Measurements from ENCODE around the gene NBAS. TPM values are rescaled to one million over a fixed set of nuclear protein-coding genes. Genes with fewer than 3 reads are reported as not detected.

The NBAS gene
- total RNA-seq, 1 donor from 2014 or later, result 29.7 TPM

DNA sequence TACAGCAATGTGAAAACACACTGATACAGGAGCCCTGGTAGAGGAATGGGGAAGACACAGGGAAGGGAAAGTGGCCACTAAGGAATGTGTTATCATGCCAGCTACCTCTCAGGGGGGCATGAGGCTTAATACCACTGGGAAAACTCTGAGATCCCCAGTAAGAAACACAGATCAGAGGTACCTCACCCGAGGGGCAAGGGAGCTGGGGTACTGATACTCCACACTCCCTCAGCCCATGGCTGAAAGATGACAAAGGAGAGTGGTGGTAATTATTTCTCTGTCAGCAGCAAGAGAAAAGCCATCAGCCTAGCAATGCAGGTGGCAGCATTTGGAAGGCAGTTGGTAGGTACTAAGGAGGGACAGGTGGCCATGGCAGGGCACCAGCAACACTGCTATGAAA lies 434.8 kb downstream of the NBAS start:
- no peak overlapping the region for H3K4me3 ChIP-seq
- no peaks in the 10 kb centered on the region for H3K36me3 ChIP-seq
- H3K9me3 ChIP-seq, result no peaks in the 10 kb centered on the region
- intact Hi-C loops (cut with DNase I), result no loop called here
- TF ChIP-seq POLR2A (IDR thresholded peaks at IDR 0.05), result no peak
- TF ChIP-seq POLR2AphosphoS5 (IDR thresholded peaks at IDR 0.05; ENCODE audit: insufficient read depth in 1 of 2, low read depth in 1 of 2), result no peak
- TF ChIP-seq, protein P1, sequence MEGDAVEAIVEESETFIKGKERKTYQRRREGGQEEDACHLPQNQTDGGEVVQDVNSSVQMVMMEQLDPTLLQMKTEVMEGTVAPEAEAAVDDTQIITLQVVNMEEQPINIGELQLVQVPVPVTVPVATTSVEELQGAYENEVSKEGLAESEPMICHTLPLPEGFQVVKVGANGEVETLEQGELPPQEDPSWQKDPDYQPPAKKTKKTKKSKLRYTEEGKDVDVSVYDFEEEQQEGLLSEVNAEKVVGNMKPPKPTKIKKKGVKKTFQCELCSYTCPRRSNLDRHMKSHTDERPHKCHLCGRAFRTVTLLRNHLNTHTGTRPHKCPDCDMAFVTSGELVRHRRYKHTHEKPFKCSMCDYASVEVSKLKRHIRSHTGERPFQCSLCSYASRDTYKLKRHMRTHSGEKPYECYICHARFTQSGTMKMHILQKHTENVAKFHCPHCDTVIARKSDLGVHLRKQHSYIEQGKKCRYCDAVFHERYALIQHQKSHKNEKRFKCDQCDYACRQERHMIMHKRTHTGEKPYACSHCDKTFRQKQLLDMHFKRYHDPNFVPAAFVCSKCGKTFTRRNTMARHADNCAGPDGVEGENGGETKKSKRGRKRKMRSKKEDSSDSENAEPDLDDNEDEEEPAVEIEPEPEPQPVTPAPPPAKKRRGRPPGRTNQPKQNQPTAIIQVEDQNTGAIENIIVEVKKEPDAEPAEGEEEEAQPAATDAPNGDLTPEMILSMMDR (IDR thresholded peaks at IDR 0.05), result no peak
- H3K27ac ChIP-seq, result no peak overlapping the region
- H3K4me1 ChIP-seq, result no peaks in the 10 kb centered on the region
- no peak for DNase-seq (ENCODE audit: extremely low spot score in 2 of 2)
- H3K27me3 ChIP-seq, result no peaks in the 10 kb centered on the region

DNA sequence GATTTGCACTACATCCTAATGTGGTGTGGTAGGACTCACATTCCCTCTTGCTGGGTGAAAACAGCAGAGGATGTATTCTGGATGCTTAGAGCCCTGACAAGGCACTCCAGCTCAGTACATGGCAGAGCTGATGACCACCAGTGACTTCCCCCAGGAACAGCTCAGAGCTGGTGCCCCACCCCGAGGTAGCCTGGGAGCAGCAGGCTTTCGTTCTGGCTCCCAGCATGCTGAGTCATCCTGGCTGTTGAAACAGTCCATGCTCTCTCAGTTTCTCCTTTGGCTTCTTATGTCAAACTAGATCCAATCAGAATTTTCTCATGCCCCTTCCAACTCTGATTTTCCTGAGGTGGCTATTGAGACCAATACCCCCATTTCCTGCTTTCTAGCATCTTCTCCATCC lies 438.2 kb downstream of the NBAS start:
- Histone ChIP-seq H3K36me3 (no peaks in the 10 kb centered on the region), H3K4me3 (no peak overlapping the region), H3K27ac (no peak overlapping the region), H3K27me3 (no peaks in the 10 kb centered on the region), H3K4me1 (no peaks in the 10 kb centered on the region), H3K9me3 (no peaks in the 10 kb centered on the region)
- intact Hi-C loops (cut with DNase I), result no loop called here
- TF ChIP-seq POLR2A (IDR thresholded peaks at IDR 0.05), result no peak
- no peak for TF ChIP-seq POLR2AphosphoS5 (IDR thresholded peaks at IDR 0.05; ENCODE audit: insufficient read depth in 1 of 2, low read depth in 1 of 2)
- TF ChIP-seq, protein P1 (IDR thresholded peaks at IDR 0.05), result no peak
- DNase-seq (ENCODE audit: extremely low spot score in 2 of 2), result no peak

GRCh38 chr2:15120631-15121030 lies 440.5 kb downstream of the NBAS start:
- no peak for DNase-seq (ENCODE audit: extremely low spot score in 2 of 2)
- intact Hi-C loops (cut with DNase I), result no loop called here
- TF ChIP-seq, protein P1 (IDR thresholded peaks at IDR 0.05), result no peak
- no peak for TF ChIP-seq POLR2A (IDR thresholded peaks at IDR 0.05)
- TF ChIP-seq POLR2AphosphoS5 (IDR thresholded peaks at IDR 0.05; ENCODE audit: insufficient read depth in 1 of 2, low read depth in 1 of 2), result no peak
- Histone ChIP-seq H3K4me1 (no peaks in the 10 kb centered on the region), H3K27ac (no peak overlapping the region), H3K36me3 (no peaks in the 10 kb centered on the region), H3K27me3 (no peaks in the 10 kb centered on the region), H3K9me3 (no peaks in the 10 kb centered on the region), H3K4me3 (no peak overlapping the region)

DNA sequence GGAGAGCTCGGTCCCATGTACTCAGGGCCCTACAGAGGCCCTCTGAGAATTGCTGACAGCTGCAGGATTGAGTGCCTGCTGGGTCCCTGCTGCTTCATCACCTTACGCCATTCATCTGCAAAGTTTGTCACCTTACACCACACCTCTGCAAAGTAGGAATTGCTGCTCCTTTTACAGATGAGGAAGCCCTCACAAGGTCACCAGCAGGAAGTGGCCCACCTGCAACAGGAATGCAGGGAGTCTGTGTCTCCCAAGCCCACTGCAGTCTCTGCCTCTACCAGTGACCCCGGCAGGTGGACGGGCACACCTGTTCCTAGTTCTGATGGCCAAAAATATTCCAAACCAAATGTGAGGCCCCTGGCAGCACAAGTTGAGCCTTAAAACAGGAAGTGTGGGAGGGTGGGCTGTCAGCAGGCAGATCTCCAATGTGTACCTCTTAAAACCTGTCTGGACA lies 441.4 kb downstream of the NBAS start:
- no peaks in the 10 kb centered on the region for H3K9me3 ChIP-seq
- no peak for DNase-seq (ENCODE audit: extremely low spot score in 2 of 2)
- H3K27ac ChIP-seq, result no peak overlapping the region
- H3K4me3 ChIP-seq, result no peak overlapping the region
- TF ChIP-seq, protein P1 (IDR thresholded peaks at IDR 0.05), result no peak
- TF ChIP-seq POLR2A (IDR thresholded peaks at IDR 0.05) (no peak), POLR2AphosphoS5 (IDR thresholded peaks at IDR 0.05; ENCODE audit: insufficient read depth in 1 of 2, low read depth in 1 of 2) (no peak)
- no peaks in the 10 kb centered on the region for H3K27me3 ChIP-seq
- H3K4me1 ChIP-seq, result no peaks in the 10 kb centered on the region
- H3K36me3 ChIP-seq, result no peaks in the 10 kb centered on the region
- intact Hi-C loops (cut with DNase I), result no loop called here

GRCh38 chr2:15117409-15118050 lies 443.6 kb downstream of the NBAS start:
- Histone ChIP-seq H3K4me3 (no peak overlapping the region), H3K27me3 (no peaks in the 10 kb centered on the region), H3K27ac (no peak overlapping the region), H3K36me3 (no peaks in the 10 kb centered on the region), H3K9me3 (peaks cover 3% of the 10 kb centered on the region), H3K4me1 (no peaks in the 10 kb centered on the region)
- intact Hi-C loops (cut with DNase I), result no loop called here
- TF ChIP-seq POLR2AphosphoS5 (IDR thresholded peaks at IDR 0.05; ENCODE audit: insufficient read depth in 1 of 2, low read depth in 1 of 2) (no peak), POLR2A (IDR thresholded peaks at IDR 0.05) (no peak)
- TF ChIP-seq, protein P1 (IDR thresholded peaks at IDR 0.05), result no peak
- no peak for DNase-seq (ENCODE audit: extremely low spot score in 2 of 2)
